ENCODE results near the gene STX18.

The STX18 gene

DNA sequence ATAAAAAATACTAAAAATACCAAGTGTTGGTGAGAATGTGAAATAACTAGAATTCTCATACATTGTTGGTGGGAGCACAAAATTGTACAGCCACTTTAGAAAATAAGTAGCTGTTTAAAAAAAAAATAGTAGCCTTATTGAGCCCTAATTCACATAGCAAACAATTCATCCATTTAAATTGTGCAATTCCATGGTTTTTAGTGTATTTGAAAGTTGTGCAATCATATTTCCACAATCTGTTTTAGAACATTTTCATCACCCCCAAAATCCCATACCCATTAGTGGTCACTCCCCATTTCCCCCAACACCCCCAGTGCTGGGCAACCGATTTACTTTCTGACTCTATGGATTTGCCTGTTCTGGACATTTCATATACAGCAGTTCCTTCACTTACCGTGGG, 37.1 kb downstream of the STX18 start:
- Histone ChIP-seq H3K9me3 (ENCODE audit: control insufficient read depth in 5 of 5, low read length in 5 of 5) (no peaks in the 10 kb centered on the region), H3K36me3 (ENCODE audit: control insufficient read depth in 5 of 5, insufficient read depth in 5 of 5, low read length in 5 of 5) (peaks cover 0 to 5% (median 0%) of the 10 kb centered on the region in 5 donors), H3K4me3 (ENCODE audit: low read depth in 1 of 5, low read length in 5 of 5) (no peak overlapping the region), H3K9ac (ENCODE audit: low read length in 5 of 5) (no peak overlapping the region), H3K27ac (ENCODE audit: low read depth, low read length) (no peak overlapping the region), H3K27me3 (ENCODE audit: control insufficient read depth in 5 of 5, insufficient read depth in 4 of 5, low read length in 5 of 5) (no peaks in the 10 kb centered on the region), H3K4me1 (ENCODE audit: control insufficient read depth in 5 of 5, insufficient read depth in 5 of 5, low read length in 5 of 5) (peaks cover 0 to 4% (median 1%) of the 10 kb centered on the region in 5 donors)

DNA sequence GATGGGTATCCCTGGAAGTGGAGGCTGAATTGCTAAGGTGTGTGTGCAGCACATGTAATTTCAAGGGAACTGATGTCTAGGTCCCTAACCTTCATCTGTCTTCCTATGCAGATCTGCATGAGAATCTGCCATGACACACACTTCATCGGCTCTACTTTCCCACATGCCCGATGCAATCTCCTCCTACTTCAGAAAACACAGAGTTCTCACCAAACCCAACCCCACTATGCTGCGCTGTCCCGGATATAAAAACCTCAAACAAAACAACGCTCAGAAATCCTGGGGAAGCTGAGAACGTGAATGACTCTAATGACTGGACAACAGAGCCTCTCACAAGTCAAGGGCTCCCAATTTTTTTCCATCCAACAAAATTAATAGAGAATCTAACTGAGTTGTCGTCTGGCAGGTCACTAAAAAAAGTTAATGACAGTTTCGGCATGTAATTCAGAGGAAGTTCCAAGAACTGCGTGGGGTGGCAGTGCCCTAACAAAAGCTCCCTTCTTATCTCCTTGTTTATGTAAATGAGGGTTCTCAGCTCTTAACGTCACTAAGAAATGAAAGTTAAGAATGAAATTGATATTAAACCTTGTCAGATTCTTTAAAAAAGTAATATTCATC, 39.0 kb downstream of the STX18 start:
- peak overlapping the region in 1 of 5 donors; percentile 3 for H3K9ac ChIP-seq (ENCODE audit: low read length in 5 of 5)

GRCh38 chr4:4501679-4502078, 40.2 kb downstream of the STX18 start:
- Histone ChIP-seq H3K36me3 (ENCODE audit: control insufficient read depth in 5 of 5, insufficient read depth in 5 of 5, low read length in 5 of 5) (no peaks in the 10 kb centered on the region), H3K4me3 (ENCODE audit: low read depth in 1 of 5, low read length in 5 of 5) (no peak overlapping the region), H3K9ac (ENCODE audit: low read length in 5 of 5) (no peak overlapping the region), H3K27me3 (ENCODE audit: control insufficient read depth in 5 of 5, insufficient read depth in 4 of 5, low read length in 5 of 5) (no peaks in the 10 kb centered on the region), H3K9me3 (ENCODE audit: control insufficient read depth in 5 of 5, low read length in 5 of 5) (no peaks in the 10 kb centered on the region), H3K27ac (ENCODE audit: low read depth, low read length) (no peak overlapping the region), H3K4me1 (ENCODE audit: control insufficient read depth in 5 of 5, insufficient read depth in 5 of 5, low read length in 5 of 5) (peaks cover 3 to 19% (median 13%) of the 10 kb centered on the region in 5 donors)

More for the DNA sequence above, 39.0 kb downstream of the STX18 start:
- H3K27me3 ChIP-seq (ENCODE audit: control insufficient read depth in 5 of 5, insufficient read depth in 4 of 5, low read length in 5 of 5), result no peaks in the 10 kb centered on the region
- no peak overlapping the region for H3K4me3 ChIP-seq (ENCODE audit: low read depth in 1 of 5, low read length in 5 of 5)
- H3K4me1 ChIP-seq (ENCODE audit: control insufficient read depth in 5 of 5, insufficient read depth in 5 of 5, low read length in 5 of 5), result peaks cover 0 to 10% (median 6%) of the 10 kb centered on the region in 5 donors
- H3K9me3 ChIP-seq (ENCODE audit: control insufficient read depth in 5 of 5, low read length in 5 of 5), result no peaks in the 10 kb centered on the region
- H3K27ac ChIP-seq (ENCODE audit: low read depth, low read length), result no peak overlapping the region
- no peaks in the 10 kb centered on the region for H3K36me3 ChIP-seq (ENCODE audit: control insufficient read depth in 5 of 5, insufficient read depth in 5 of 5, low read length in 5 of 5)

DNA sequence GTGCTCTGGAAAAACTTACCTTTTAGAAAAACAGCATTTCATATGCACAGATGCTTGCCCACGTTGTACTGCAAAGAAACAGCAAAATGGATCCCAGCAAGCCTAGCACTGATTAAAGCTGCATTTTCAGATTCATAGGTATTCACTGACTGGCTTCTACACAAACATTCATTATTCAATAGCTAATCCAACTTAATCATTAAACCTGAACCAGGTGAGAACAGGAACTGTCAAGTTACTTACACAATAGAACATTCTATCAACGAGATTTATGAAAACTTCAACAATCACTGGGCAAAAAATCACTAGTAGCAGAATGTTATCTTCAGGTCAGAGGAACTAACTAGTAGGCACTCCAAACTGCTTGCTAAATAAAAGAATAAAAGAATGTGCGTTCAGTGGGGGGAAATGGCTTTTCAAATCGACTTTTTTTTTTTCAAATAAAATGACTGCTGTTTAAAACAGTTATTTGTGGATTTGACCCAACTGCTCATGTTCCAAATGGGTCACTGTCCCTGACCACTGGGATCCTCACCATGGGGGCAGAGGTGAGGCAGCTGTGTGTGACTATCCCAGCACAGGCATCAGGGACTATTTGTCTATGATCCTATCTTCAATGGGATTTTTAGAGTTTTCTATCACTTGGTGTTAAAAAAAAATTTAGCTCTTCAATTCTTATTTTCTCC, 42.3 kb downstream of the STX18 start:
- H3K36me3 ChIP-seq (ENCODE audit: control insufficient read depth in 5 of 5, insufficient read depth in 5 of 5, low read length in 5 of 5), result no peaks in the 10 kb centered on the region
- H3K4me3 ChIP-seq (ENCODE audit: low read depth in 1 of 5, low read length in 5 of 5), result no peak overlapping the region
- peaks cover 3 to 21% (median 14%) of the 10 kb centered on the region in 5 donors for H3K4me1 ChIP-seq (ENCODE audit: control insufficient read depth in 5 of 5, insufficient read depth in 5 of 5, low read length in 5 of 5)
- H3K9me3 ChIP-seq (ENCODE audit: control insufficient read depth in 5 of 5, low read length in 5 of 5), result no peaks in the 10 kb centered on the region
- no peak overlapping the region for H3K27ac ChIP-seq (ENCODE audit: low read depth, low read length)
- no peak overlapping the region for H3K9ac ChIP-seq (ENCODE audit: low read length in 5 of 5)
- no peaks in the 10 kb centered on the region for H3K27me3 ChIP-seq (ENCODE audit: control insufficient read depth in 5 of 5, insufficient read depth in 4 of 5, low read length in 5 of 5)

DNA sequence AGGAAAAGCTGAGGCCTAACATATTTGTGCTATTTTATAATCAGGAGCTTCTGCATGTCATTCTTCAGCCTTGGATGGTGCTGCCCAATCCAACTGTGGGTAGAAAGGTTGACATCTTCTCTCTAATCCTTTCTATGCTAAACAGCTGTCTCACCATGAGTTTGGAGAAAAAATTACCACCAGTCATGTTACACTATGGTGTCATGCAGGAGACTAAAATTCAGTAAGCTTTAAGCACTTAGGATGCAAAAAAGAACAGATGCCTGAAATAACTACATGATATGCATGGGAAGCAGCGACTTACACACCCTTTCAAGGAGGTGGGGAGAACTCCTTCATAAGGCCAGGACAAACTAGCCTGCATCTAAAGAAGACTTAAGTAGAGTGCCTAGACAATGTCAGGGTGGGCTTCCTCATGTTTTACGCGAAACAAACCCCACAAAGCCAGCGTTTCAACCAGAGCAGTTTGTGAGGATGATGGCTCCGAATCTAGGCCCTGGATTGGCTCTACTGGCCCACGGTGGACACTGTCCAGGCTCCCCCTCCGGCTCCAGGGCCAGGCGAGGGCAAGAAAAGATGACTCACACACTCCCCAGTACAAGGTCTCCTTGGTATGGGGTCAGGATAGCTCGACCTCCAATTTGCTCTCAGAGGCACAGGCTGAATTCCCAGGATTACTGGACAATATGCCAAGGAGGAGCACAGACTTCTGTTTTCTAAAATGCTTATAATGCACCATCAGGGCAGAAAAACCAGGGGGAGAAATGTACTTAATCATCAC, 45.1 kb downstream of the STX18 start:
- H3K4me3 ChIP-seq (ENCODE audit: low read depth in 1 of 5, low read length in 5 of 5), result no peak overlapping the region
- H3K27ac ChIP-seq (ENCODE audit: low read depth, low read length), result no peak overlapping the region
- H3K36me3 ChIP-seq (ENCODE audit: control insufficient read depth in 5 of 5, insufficient read depth in 5 of 5, low read length in 5 of 5), result no peaks in the 10 kb centered on the region
- H3K9ac ChIP-seq (ENCODE audit: low read length in 5 of 5), result no peak overlapping the region
- H3K9me3 ChIP-seq (ENCODE audit: control insufficient read depth in 5 of 5, low read length in 5 of 5), result no peaks in the 10 kb centered on the region
- H3K4me1 ChIP-seq (ENCODE audit: control insufficient read depth in 5 of 5, insufficient read depth in 5 of 5, low read length in 5 of 5), result peaks cover 0 to 27% (median 15%) of the 10 kb centered on the region in 5 donors
- H3K27me3 ChIP-seq (ENCODE audit: control insufficient read depth in 5 of 5, insufficient read depth in 4 of 5, low read length in 5 of 5), result no peaks in the 10 kb centered on the region

- Histone ChIP-seq H3K27me3 (ENCODE audit: control insufficient read depth in 5 of 5, insufficient read depth in 4 of 5, low read length in 5 of 5) (no peaks in the 10 kb centered on the region), H3K9me3 (ENCODE audit: control insufficient read depth in 5 of 5, low read length in 5 of 5) (no peaks in the 10 kb centered on the region), H3K4me3 (ENCODE audit: low read depth in 1 of 5, low read length in 5 of 5) (no peak overlapping the region)
Observed at GRCh38 chr4:4494882-4495281, 47.0 kb downstream of the STX18 start.

GRCh38 chr4:4492161-4492847, 49.5 kb downstream of the STX18 start:
- H3K27me3 ChIP-seq (ENCODE audit: control insufficient read depth in 5 of 5, insufficient read depth in 4 of 5, low read length in 5 of 5), result no peaks in the 10 kb centered on the region
- H3K9ac ChIP-seq (ENCODE audit: low read length in 5 of 5), result peak overlapping the region in 3 of 5 donors; percentile 5 to 44 (median 33)
- no peaks in the 10 kb centered on the region for H3K9me3 ChIP-seq (ENCODE audit: control insufficient read depth in 5 of 5, low read length in 5 of 5)
- H3K36me3 ChIP-seq (ENCODE audit: control insufficient read depth in 5 of 5, insufficient read depth in 5 of 5, low read length in 5 of 5), result no peaks in the 10 kb centered on the region
- H3K27ac ChIP-seq (ENCODE audit: low read depth, low read length), result no peak overlapping the region
- H3K4me1 ChIP-seq (ENCODE audit: control insufficient read depth in 5 of 5, insufficient read depth in 5 of 5, low read length in 5 of 5), result peaks cover 0 to 15% (median 10%) of the 10 kb centered on the region in 5 donors
- H3K4me3 ChIP-seq (ENCODE audit: low read depth in 1 of 5, low read length in 5 of 5), result peak overlapping the region in 2 of 5 donors; percentile 27 to 35

More at GRCh38 chr4:4494882-4495281, 47.0 kb downstream of the STX18 start:
- H3K27ac ChIP-seq (ENCODE audit: low read depth, low read length), result no peak overlapping the region
- H3K4me1 ChIP-seq (ENCODE audit: control insufficient read depth in 5 of 5, insufficient read depth in 5 of 5, low read length in 5 of 5), result peaks cover 0 to 24% (median 17%) of the 10 kb centered on the region in 5 donors
- H3K36me3 ChIP-seq (ENCODE audit: control insufficient read depth in 5 of 5, insufficient read depth in 5 of 5, low read length in 5 of 5), result no peaks in the 10 kb centered on the region
- no peak overlapping the region for H3K9ac ChIP-seq (ENCODE audit: low read length in 5 of 5)

- H3K27ac ChIP-seq (ENCODE audit: low read depth, low read length), result no peak overlapping the region
- no peaks in the 10 kb centered on the region for H3K27me3 ChIP-seq (ENCODE audit: control insufficient read depth in 5 of 5, insufficient read depth in 4 of 5, low read length in 5 of 5)
- H3K36me3 ChIP-seq (ENCODE audit: control insufficient read depth in 5 of 5, insufficient read depth in 5 of 5, low read length in 5 of 5), result no peaks in the 10 kb centered on the region
- H3K4me1 ChIP-seq (ENCODE audit: control insufficient read depth in 5 of 5, insufficient read depth in 5 of 5, low read length in 5 of 5), result peaks cover 0 to 7% (median 3%) of the 10 kb centered on the region in 5 donors
- no peak overlapping the region for H3K4me3 ChIP-seq (ENCODE audit: low read depth in 1 of 5, low read length in 5 of 5)
- no peak overlapping the region for H3K9ac ChIP-seq (ENCODE audit: low read length in 5 of 5)
- no peaks in the 10 kb centered on the region for H3K9me3 ChIP-seq (ENCODE audit: control insufficient read depth in 5 of 5, low read length in 5 of 5)
Observed at GRCh38 chr4:4491396-4491893, 50.4 kb downstream of the STX18 start.

DNA sequence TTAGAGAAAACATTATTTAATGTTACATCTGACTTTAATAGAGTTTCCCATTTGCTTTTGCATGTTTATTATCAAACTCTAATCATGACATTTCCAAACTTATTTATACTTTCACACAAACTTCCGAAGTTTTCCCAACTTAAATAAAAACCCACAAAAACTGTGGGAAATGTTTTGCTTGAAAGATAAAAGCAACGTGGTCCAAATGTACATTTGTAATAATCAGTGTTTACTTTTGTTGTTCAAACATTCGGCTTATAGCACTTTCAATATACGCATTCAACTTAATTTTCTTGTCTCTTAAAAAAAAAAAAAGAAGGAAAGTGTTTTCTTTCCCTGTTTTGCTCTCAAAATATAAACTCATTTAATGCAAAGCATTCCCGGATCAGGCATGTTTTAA, 51.0 kb downstream of the STX18 start:
- H3K9me3 ChIP-seq (ENCODE audit: control insufficient read depth in 5 of 5, low read length in 5 of 5), result no peaks in the 10 kb centered on the region
- no peaks in the 10 kb centered on the region for H3K36me3 ChIP-seq (ENCODE audit: control insufficient read depth in 5 of 5, insufficient read depth in 5 of 5, low read length in 5 of 5)
- no peak overlapping the region for H3K27ac ChIP-seq (ENCODE audit: low read depth, low read length)

More for the DNA sequence above, 51.0 kb downstream of the STX18 start:
- H3K4me3 ChIP-seq (ENCODE audit: low read depth in 1 of 5, low read length in 5 of 5), result no peak overlapping the region
- peaks cover 0 to 7% (median 3%) of the 10 kb centered on the region in 5 donors for H3K4me1 ChIP-seq (ENCODE audit: control insufficient read depth in 5 of 5, insufficient read depth in 5 of 5, low read length in 5 of 5)
- no peak overlapping the region for H3K9ac ChIP-seq (ENCODE audit: low read length in 5 of 5)
- H3K27me3 ChIP-seq (ENCODE audit: control insufficient read depth in 5 of 5, insufficient read depth in 4 of 5, low read length in 5 of 5), result no peaks in the 10 kb centered on the region
